ENCODE measurements around the gene KYNU.

Gene KYNU

GRCh38 chr2:142973160-142973821 lies 95.8 kb downstream of the KYNU start:
- Histone ChIP-seq H3K4me1 (ENCODE audit: control insufficient read depth in 5 of 5, insufficient read depth in 5 of 5, low read length in 5 of 5) (peaks cover 0 to 9% (median 6%) of the 10 kb centered on the region in 5 donors), H3K9me3 (ENCODE audit: control insufficient read depth in 5 of 5, low read length in 5 of 5) (no peaks in the 10 kb centered on the region), H3K36me3 (ENCODE audit: control insufficient read depth in 5 of 5, insufficient read depth in 5 of 5, low read length in 5 of 5) (no peaks in the 10 kb centered on the region), H3K9ac (ENCODE audit: low read length in 5 of 5) (no peak overlapping the region), H3K4me3 (ENCODE audit: low read depth in 1 of 5, low read length in 5 of 5) (no peak overlapping the region), H3K27ac (ENCODE audit: low read depth, low read length) (no peak overlapping the region), H3K27me3 (ENCODE audit: control insufficient read depth in 5 of 5, insufficient read depth in 4 of 5, low read length in 5 of 5) (no peaks in the 10 kb centered on the region)

- no peaks in the 10 kb centered on the region for H3K36me3 ChIP-seq (ENCODE audit: control insufficient read depth in 5 of 5, insufficient read depth in 5 of 5, low read length in 5 of 5)
- H3K9ac ChIP-seq (ENCODE audit: low read length in 5 of 5) = no peak overlapping the region
- no peaks in the 10 kb centered on the region for H3K9me3 ChIP-seq (ENCODE audit: control insufficient read depth in 5 of 5, low read length in 5 of 5)
- peaks cover 0 to 9% (median 6%) of the 10 kb centered on the region in 5 donors for H3K4me1 ChIP-seq (ENCODE audit: control insufficient read depth in 5 of 5, insufficient read depth in 5 of 5, low read length in 5 of 5)
- H3K27me3 ChIP-seq (ENCODE audit: control insufficient read depth in 5 of 5, insufficient read depth in 4 of 5, low read length in 5 of 5) = no peaks in the 10 kb centered on the region
- no peak overlapping the region for H3K4me3 ChIP-seq (ENCODE audit: low read depth in 1 of 5, low read length in 5 of 5)
- H3K27ac ChIP-seq (ENCODE audit: low read depth, low read length) = no peak overlapping the region
Measured at GRCh38 chr2:142973822-142974207, 96.4 kb downstream of the KYNU start.

GRCh38 chr2:142974288-142975024 lies 97.0 kb downstream of the KYNU start:
- peaks cover 0 to 9% (median 6%) of the 10 kb centered on the region in 5 donors for H3K4me1 ChIP-seq (ENCODE audit: control insufficient read depth in 5 of 5, insufficient read depth in 5 of 5, low read length in 5 of 5)

GRCh38 chr2:142975239-142975638 lies 97.8 kb downstream of the KYNU start:
- Histone ChIP-seq H3K36me3 (ENCODE audit: control insufficient read depth in 5 of 5, insufficient read depth in 5 of 5, low read length in 5 of 5) (no peaks in the 10 kb centered on the region), H3K27ac (ENCODE audit: low read depth, low read length) (no peak overlapping the region), H3K27me3 (ENCODE audit: control insufficient read depth in 5 of 5, insufficient read depth in 4 of 5, low read length in 5 of 5) (no peaks in the 10 kb centered on the region), H3K4me3 (ENCODE audit: low read depth in 1 of 5, low read length in 5 of 5) (no peak overlapping the region), H3K4me1 (ENCODE audit: control insufficient read depth in 5 of 5, insufficient read depth in 5 of 5, low read length in 5 of 5) (peaks cover 0 to 9% (median 6%) of the 10 kb centered on the region in 5 donors), H3K9ac (ENCODE audit: low read length in 5 of 5) (no peak overlapping the region), H3K9me3 (ENCODE audit: control insufficient read depth in 5 of 5, low read length in 5 of 5) (no peaks in the 10 kb centered on the region)

More at GRCh38 chr2:142974288-142975024, 97.0 kb downstream of the KYNU start:
- H3K27me3 ChIP-seq (ENCODE audit: control insufficient read depth in 5 of 5, insufficient read depth in 4 of 5, low read length in 5 of 5) = no peaks in the 10 kb centered on the region
- no peak overlapping the region for H3K9ac ChIP-seq (ENCODE audit: low read length in 5 of 5)
- no peak overlapping the region for H3K4me3 ChIP-seq (ENCODE audit: low read depth in 1 of 5, low read length in 5 of 5)
- H3K27ac ChIP-seq (ENCODE audit: low read depth, low read length) = no peak overlapping the region
- H3K36me3 ChIP-seq (ENCODE audit: control insufficient read depth in 5 of 5, insufficient read depth in 5 of 5, low read length in 5 of 5) = no peaks in the 10 kb centered on the region
- no peaks in the 10 kb centered on the region for H3K9me3 ChIP-seq (ENCODE audit: control insufficient read depth in 5 of 5, low read length in 5 of 5)

GRCh38 chr2:142980246-142981068 lies 103.0 kb downstream of the KYNU start:
- no peaks in the 10 kb centered on the region for H3K36me3 ChIP-seq (ENCODE audit: control insufficient read depth in 5 of 5, insufficient read depth in 5 of 5, low read length in 5 of 5)
- no peaks in the 10 kb centered on the region for H3K4me1 ChIP-seq (ENCODE audit: control insufficient read depth in 5 of 5, insufficient read depth in 5 of 5, low read length in 5 of 5)
- no peak overlapping the region for H3K27ac ChIP-seq (ENCODE audit: low read depth, low read length)
- H3K4me3 ChIP-seq (ENCODE audit: low read depth in 1 of 5, low read length in 5 of 5) = no peak overlapping the region
- H3K9me3 ChIP-seq (ENCODE audit: control insufficient read depth in 5 of 5, low read length in 5 of 5) = no peaks in the 10 kb centered on the region
- H3K27me3 ChIP-seq (ENCODE audit: control insufficient read depth in 5 of 5, insufficient read depth in 4 of 5, low read length in 5 of 5) = no peaks in the 10 kb centered on the region
- no peak overlapping the region for H3K9ac ChIP-seq (ENCODE audit: low read length in 5 of 5)

- Histone ChIP-seq H3K9ac (ENCODE audit: low read length in 5 of 5) (no peak overlapping the region), H3K27ac (ENCODE audit: low read depth, low read length) (no peak overlapping the region), H3K4me3 (ENCODE audit: low read depth in 1 of 5, low read length in 5 of 5) (no peak overlapping the region), H3K36me3 (ENCODE audit: control insufficient read depth in 5 of 5, insufficient read depth in 5 of 5, low read length in 5 of 5) (no peaks in the 10 kb centered on the region), H3K9me3 (ENCODE audit: control insufficient read depth in 5 of 5, low read length in 5 of 5) (no peaks in the 10 kb centered on the region), H3K4me1 (ENCODE audit: control insufficient read depth in 5 of 5, insufficient read depth in 5 of 5, low read length in 5 of 5) (no peaks in the 10 kb centered on the region), H3K27me3 (ENCODE audit: control insufficient read depth in 5 of 5, insufficient read depth in 4 of 5, low read length in 5 of 5) (no peaks in the 10 kb centered on the region)
Measured at GRCh38 chr2:142981069-142981378, 103.6 kb downstream of the KYNU start.

GRCh38 chr2:142981756-142982155 lies 104.3 kb downstream of the KYNU start:
- Histone ChIP-seq H3K9ac (ENCODE audit: low read length in 5 of 5) (no peak overlapping the region), H3K4me3 (ENCODE audit: low read depth in 1 of 5, low read length in 5 of 5) (no peak overlapping the region), H3K4me1 (ENCODE audit: control insufficient read depth in 5 of 5, insufficient read depth in 5 of 5, low read length in 5 of 5) (no peaks in the 10 kb centered on the region), H3K27me3 (ENCODE audit: control insufficient read depth in 5 of 5, insufficient read depth in 4 of 5, low read length in 5 of 5) (no peaks in the 10 kb centered on the region), H3K27ac (ENCODE audit: low read depth, low read length) (no peak overlapping the region), H3K36me3 (ENCODE audit: control insufficient read depth in 5 of 5, insufficient read depth in 5 of 5, low read length in 5 of 5) (no peaks in the 10 kb centered on the region), H3K9me3 (ENCODE audit: control insufficient read depth in 5 of 5, low read length in 5 of 5) (no peaks in the 10 kb centered on the region)

GRCh38 chr2:142983174-142983573 lies 105.7 kb downstream of the KYNU start:
- H3K27me3 ChIP-seq (ENCODE audit: control insufficient read depth in 5 of 5, insufficient read depth in 4 of 5, low read length in 5 of 5) = no peaks in the 10 kb centered on the region
- no peaks in the 10 kb centered on the region for H3K9me3 ChIP-seq (ENCODE audit: control insufficient read depth in 5 of 5, low read length in 5 of 5)
- H3K36me3 ChIP-seq (ENCODE audit: control insufficient read depth in 5 of 5, insufficient read depth in 5 of 5, low read length in 5 of 5) = no peaks in the 10 kb centered on the region
- no peak overlapping the region for H3K27ac ChIP-seq (ENCODE audit: low read depth, low read length)
- H3K4me3 ChIP-seq (ENCODE audit: low read depth in 1 of 5, low read length in 5 of 5) = no peak overlapping the region
- no peaks in the 10 kb centered on the region for H3K4me1 ChIP-seq (ENCODE audit: control insufficient read depth in 5 of 5, insufficient read depth in 5 of 5, low read length in 5 of 5)
- H3K9ac ChIP-seq (ENCODE audit: low read length in 5 of 5) = no peak overlapping the region

GRCh38 chr2:142984657-142985056 lies 107.2 kb downstream of the KYNU start:
- H3K9me3 ChIP-seq (ENCODE audit: control insufficient read depth in 5 of 5, low read length in 5 of 5) = no peaks in the 10 kb centered on the region
- no peaks in the 10 kb centered on the region for H3K4me1 ChIP-seq (ENCODE audit: control insufficient read depth in 5 of 5, insufficient read depth in 5 of 5, low read length in 5 of 5)
- no peaks in the 10 kb centered on the region for H3K27me3 ChIP-seq (ENCODE audit: control insufficient read depth in 5 of 5, insufficient read depth in 4 of 5, low read length in 5 of 5)
- no peak overlapping the region for H3K27ac ChIP-seq (ENCODE audit: low read depth, low read length)
- no peak overlapping the region for H3K4me3 ChIP-seq (ENCODE audit: low read depth in 1 of 5, low read length in 5 of 5)
- no peak overlapping the region for H3K9ac ChIP-seq (ENCODE audit: low read length in 5 of 5)
- no peaks in the 10 kb centered on the region for H3K36me3 ChIP-seq (ENCODE audit: control insufficient read depth in 5 of 5, insufficient read depth in 5 of 5, low read length in 5 of 5)

- H3K4me1 ChIP-seq (ENCODE audit: control insufficient read depth in 5 of 5, insufficient read depth in 5 of 5, low read length in 5 of 5) = no peaks in the 10 kb centered on the region
- H3K9ac ChIP-seq (ENCODE audit: low read length in 5 of 5) = no peak overlapping the region
- no peaks in the 10 kb centered on the region for H3K27me3 ChIP-seq (ENCODE audit: control insufficient read depth in 5 of 5, insufficient read depth in 4 of 5, low read length in 5 of 5)
- H3K4me3 ChIP-seq (ENCODE audit: low read depth in 1 of 5, low read length in 5 of 5) = no peak overlapping the region
- no peaks in the 10 kb centered on the region for H3K36me3 ChIP-seq (ENCODE audit: control insufficient read depth in 5 of 5, insufficient read depth in 5 of 5, low read length in 5 of 5)
- H3K27ac ChIP-seq (ENCODE audit: low read depth, low read length) = no peak overlapping the region
- no peaks in the 10 kb centered on the region for H3K9me3 ChIP-seq (ENCODE audit: control insufficient read depth in 5 of 5, low read length in 5 of 5)
Measured at GRCh38 chr2:142987044-142987443, 109.6 kb downstream of the KYNU start.
